K562 (cell line): Measurements from ENCODE around the gene CLCF1. TPM values are rescaled to one million over a fixed set of nuclear protein-coding genes. Genes with fewer than 3 reads are reported as not detected.

Experiments used
- CBFA2T2 ChIP-seq: fragments of 450-650 bp; conservative IDR thresholded peaks from 2 replicates; pipeline ENCODE4 v1.6.1; 2017; ENCODE audit warnings: mild to moderate bottlenecking
- CCAR2 ChIP-seq: fragments of 200-400 bp; formaldehyde crosslinking; IDR thresholded peaks from 2 replicates; pipeline ENCODE4 v1.6.1; 2017; ENCODE audit warnings: mild to moderate bottlenecking, low read depth, low read length
- NCOR1 ChIP-seq: fragments of 450-650 bp; IDR thresholded peaks from 2 replicates; pipeline ENCODE4 v1.6.1; 2016; ENCODE audit warnings: mild to moderate bottlenecking, moderate library complexity
- NFRKB ChIP-seq: fragments of 450-650 bp; IDR thresholded peaks from 2 replicates; pipeline ENCODE4 v1.6.1; 2016; ENCODE audit warnings: low read depth
- PHF21A ChIP-seq: fragments of 450-650 bp; IDR thresholded peaks from 2 replicates; pipeline ENCODE4 v1.6.1; 2017; ENCODE audit warnings: low read depth, borderline replicate concordance
- PRMT5 ChIP-seq: sonication (generic); formaldehyde crosslinking; IDR thresholded peaks from 2 replicates; pipeline ENCODE4 v1.5.0; 2020; ENCODE audit warnings: missing genetic modification reagents
- PTTG1 ChIP-seq: fragments of 450-650 bp; IDR thresholded peaks from 2 replicates; pipeline ENCODE4 v1.6.1; 2016; ENCODE audit warnings: low read depth, mild to moderate bottlenecking, missing genetic modification characterization, missing compliant biosample characterization
- SETDB1 ChIP-seq: IDR thresholded peaks from one replicate; pipeline ENCODE4 v1.6.1; 2012; ENCODE audit warnings: low read length, control low read depth, inconsistent platforms
- TCF3 ChIP-seq: sonication (generic); formaldehyde crosslinking; IDR thresholded peaks from 2 replicates; pipeline ENCODE4 v1.4.0; 2020; ENCODE audit warnings: mild to moderate bottlenecking, missing genetic modification reagents
- ZFP30 ChIP-seq: fragments of 250-450 bp; sonication (Bioruptor Pico); IDR thresholded peaks from 2 replicates; pipeline ENCODE4 v1.8.0; 2022; ENCODE audit warnings: moderate library complexity, mild to moderate bottlenecking, inconsistent platforms, borderline replicate concordance
- ZNF165 ChIP-seq: fragments of 250-450 bp; sonication (Bioruptor Pico); IDR thresholded peaks from 2 replicates; pipeline ENCODE4 v1.4.0; 2020; ENCODE audit warnings: borderline replicate concordance
- ZNF232 ChIP-seq: sonication (generic); formaldehyde crosslinking; IDR thresholded peaks from 2 replicates; pipeline ENCODE4 v1.8.0; 2022; ENCODE audit warnings: mild to moderate bottlenecking, missing genetic modification reagents
- ZNF239 ChIP-seq: fragments of 250-450 bp; sonication (Bioruptor Pico); IDR thresholded peaks from 2 replicates; pipeline ENCODE4 v1.4.0; 2020; ENCODE audit warnings: mild to moderate bottlenecking
- ZNF586 ChIP-seq: fragments of 450-650 bp; formaldehyde crosslinking; conservative IDR thresholded peaks from 2 replicates; pipeline ENCODE4 v1.4.0; 2020; ENCODE audit warnings: mild to moderate bottlenecking, moderate library complexity
- ZNF668 ChIP-seq: fragments of 250-450 bp; sonication (Bioruptor Pico); IDR thresholded peaks from 2 replicates; pipeline ENCODE4 v1.8.0; 2022; ENCODE audit warnings: mild to moderate bottlenecking, inconsistent platforms
- polyA plus RNA-seq, 8 experiments: library from polyadenylated mRNA; depleted of rRNA in 4 of 8; stranded (reverse) in 5 of 8; unstranded in 3 of 8; fragments of >200 nt; fragmentation: Nextera tagmentation in 2 of 8; fragmentation: Illumina TruSeq in 1 of 8; extraction: Ambion mirVana in 2 of 8; extraction: Trizol in 1 of 8; gene quantifications; 2 replicates each; pipeline versions ENCODE4 v1.2.1 to v1.2.3, GENCODE V29; 2011 to 2014; ENCODE audit warnings: inconsistent platforms in 1 of 8, missing spikeins in 1 of 8
- total RNA-seq, 7 experiments: library from RNA; depleted of rRNA in 6 of 7; stranded (reverse); fragments of >200 nt in 6 of 7; fragmentation: Illumina TruSeq in 2 of 7; extraction: Trizol in 2 of 7; gene quantifications; 2 replicates each; pipeline versions ENCODE4 v1.2.1 to v1.2.3, GENCODE V29; 2011 to 2021; ENCODE audit warnings: low replicate concordance in 1 of 7
- TF ChIP-seq, protein P1 (sequence below): sonication (generic); formaldehyde crosslinking; IDR thresholded peaks from 2 replicates; pipeline ENCODE4 v1.8.0; 2022; ENCODE audit warnings: mild to moderate bottlenecking, missing genetic modification reagents
- TF ChIP-seq, protein P2 (sequence below), 2 experiments: fragments of 450-650 bp; IDR thresholded peaks; 2 replicates each; pipeline ENCODE4 v1.6.1; 2016
- TF ChIP-seq, protein P3 (sequence below), 3 experiments: fragments of 200-800 bp in 1 of 3; sonication (Bioruptor generic) in 1 of 3; sonication (generic) in 1 of 3; formaldehyde crosslinking in 1 of 3; IDR thresholded peaks; 2 replicates each; pipeline versions ENCODE4 v1.6.1 to v1.8.0; 2016 to 2022; ENCODE audit warnings: mild to moderate bottlenecking in 2 of 3, missing compliant biosample characterization in 2 of 3, missing genetic modification characterization in 2 of 3, missing genetic modification reagents in 1 of 3
- TF ChIP-seq, protein P4 (sequence below): sonication (generic); formaldehyde crosslinking; IDR thresholded peaks from 2 replicates; pipeline ENCODE4 v1.8.0; 2022; ENCODE audit warnings: missing genetic modification reagents, mild to moderate bottlenecking, borderline replicate concordance
- TF ChIP-seq, protein P5 (sequence below): fragments of 250-450 bp; sonication (Bioruptor Pico); IDR thresholded peaks from 2 replicates; pipeline ENCODE4 v1.5.0; 2021

Gene CLCF1
- total and polyA plus RNA-seq, 9 of the 15 experiments (the other 6 are each of a cell fraction or from before 2014, with no cell fraction given) = 0.49 to 5.8 (median 3.0) TPM

DNA sequence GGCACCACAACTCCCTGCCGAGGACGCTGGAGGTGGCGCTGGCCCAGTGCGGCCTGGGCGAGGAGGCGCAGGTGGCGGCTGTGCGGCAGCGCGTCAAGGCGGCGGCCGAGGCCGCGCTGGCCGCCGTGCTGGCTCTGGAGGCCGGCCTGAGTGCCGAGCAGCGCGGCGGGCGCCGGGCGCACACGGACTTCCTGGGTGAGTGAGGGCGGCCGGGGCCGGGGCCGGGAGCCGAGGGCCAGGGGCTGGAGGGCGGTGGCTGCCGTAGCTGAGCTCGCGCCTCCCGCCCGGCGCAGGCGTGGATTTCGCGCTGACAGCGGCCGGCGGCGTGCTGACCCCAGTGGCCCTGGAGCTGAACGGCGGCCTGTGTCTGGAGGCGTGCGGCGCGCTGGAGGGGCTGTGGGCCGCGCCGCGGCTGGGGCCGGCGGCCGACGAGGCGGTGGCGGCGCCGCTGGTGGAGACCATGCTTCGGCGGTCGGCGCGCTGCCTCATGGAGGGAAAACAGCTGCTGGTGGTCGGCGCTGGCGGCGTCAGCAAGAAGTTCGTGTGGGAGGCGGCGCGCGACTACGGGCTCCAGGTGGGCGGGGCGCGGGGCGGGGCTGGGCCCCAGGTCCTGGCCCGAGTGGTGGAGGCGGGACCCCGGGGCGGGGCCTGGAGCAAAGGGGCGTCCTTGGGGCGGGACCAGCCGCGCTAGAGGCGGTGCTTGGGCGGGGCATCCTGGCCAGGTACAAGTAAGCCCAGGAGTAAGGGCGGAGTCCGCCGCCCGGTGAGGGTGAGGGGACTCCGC lies 47.4 kb upstream of the CLCF1 start (continued):
- TF ChIP-seq, protein P1, sequence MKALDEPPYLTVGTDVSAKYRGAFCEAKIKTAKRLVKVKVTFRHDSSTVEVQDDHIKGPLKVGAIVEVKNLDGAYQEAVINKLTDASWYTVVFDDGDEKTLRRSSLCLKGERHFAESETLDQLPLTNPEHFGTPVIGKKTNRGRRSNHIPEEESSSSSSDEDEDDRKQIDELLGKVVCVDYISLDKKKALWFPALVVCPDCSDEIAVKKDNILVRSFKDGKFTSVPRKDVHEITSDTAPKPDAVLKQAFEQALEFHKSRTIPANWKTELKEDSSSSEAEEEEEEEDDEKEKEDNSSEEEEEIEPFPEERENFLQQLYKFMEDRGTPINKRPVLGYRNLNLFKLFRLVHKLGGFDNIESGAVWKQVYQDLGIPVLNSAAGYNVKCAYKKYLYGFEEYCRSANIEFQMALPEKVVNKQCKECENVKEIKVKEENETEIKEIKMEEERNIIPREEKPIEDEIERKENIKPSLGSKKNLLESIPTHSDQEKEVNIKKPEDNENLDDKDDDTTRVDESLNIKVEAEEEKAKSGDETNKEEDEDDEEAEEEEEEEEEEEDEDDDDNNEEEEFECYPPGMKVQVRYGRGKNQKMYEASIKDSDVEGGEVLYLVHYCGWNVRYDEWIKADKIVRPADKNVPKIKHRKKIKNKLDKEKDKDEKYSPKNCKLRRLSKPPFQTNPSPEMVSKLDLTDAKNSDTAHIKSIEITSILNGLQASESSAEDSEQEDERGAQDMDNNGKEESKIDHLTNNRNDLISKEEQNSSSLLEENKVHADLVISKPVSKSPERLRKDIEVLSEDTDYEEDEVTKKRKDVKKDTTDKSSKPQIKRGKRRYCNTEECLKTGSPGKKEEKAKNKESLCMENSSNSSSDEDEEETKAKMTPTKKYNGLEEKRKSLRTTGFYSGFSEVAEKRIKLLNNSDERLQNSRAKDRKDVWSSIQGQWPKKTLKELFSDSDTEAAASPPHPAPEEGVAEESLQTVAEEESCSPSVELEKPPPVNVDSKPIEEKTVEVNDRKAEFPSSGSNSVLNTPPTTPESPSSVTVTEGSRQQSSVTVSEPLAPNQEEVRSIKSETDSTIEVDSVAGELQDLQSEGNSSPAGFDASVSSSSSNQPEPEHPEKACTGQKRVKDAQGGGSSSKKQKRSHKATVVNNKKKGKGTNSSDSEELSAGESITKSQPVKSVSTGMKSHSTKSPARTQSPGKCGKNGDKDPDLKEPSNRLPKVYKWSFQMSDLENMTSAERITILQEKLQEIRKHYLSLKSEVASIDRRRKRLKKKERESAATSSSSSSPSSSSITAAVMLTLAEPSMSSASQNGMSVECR (CRISPR knock-in tag) = peak; percentile 87; the same call in 1 of the 2 replicates
- TF ChIP-seq ZNF586 (CRISPR knock-in tag) (no peak), NCOR1 (no peak), ZNF232 (CRISPR knock-in tag) (no peak), ZNF239 (no peak), ZNF668 (no peak), PRMT5 (CRISPR knock-in tag) (no peak), CCAR2 (no peak), PTTG1 (tag) (no peak), ZNF165 (no peak), SETDB1 (no peak), ZFP30 (CRISPR knock-in tag) (no peak), PHF21A (no peak), CBFA2T2 (no peak), TCF3 (CRISPR knock-in tag) (no peak), NFRKB (no peak)
- TF ChIP-seq, protein P2, sequence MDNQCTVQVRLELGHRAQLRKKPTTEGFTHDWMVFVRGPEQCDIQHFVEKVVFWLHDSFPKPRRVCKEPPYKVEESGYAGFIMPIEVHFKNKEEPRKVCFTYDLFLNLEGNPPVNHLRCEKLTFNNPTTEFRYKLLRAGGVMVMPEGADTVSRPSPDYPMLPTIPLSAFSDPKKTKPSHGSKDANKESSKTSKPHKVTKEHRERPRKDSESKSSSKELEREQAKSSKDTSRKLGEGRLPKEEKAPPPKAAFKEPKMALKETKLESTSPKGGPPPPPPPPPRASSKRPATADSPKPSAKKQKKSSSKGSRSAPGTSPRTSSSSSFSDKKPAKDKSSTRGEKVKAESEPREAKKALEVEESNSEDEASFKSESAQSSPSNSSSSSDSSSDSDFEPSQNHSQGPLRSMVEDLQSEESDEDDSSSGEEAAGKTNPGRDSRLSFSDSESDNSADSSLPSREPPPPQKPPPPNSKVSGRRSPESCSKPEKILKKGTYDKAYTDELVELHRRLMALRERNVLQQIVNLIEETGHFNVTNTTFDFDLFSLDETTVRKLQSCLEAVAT (IDR thresholded peaks at IDR 0.05) = no peak
- TF ChIP-seq, protein P3, sequence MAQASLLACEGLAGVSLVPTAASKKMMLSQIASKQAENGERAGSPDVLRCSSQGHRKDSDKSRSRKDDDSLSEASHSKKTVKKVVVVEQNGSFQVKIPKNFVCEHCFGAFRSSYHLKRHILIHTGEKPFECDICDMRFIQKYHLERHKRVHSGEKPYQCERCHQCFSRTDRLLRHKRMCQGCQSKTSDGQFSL (CRISPR knock-in tag; IDR thresholded peaks at IDR 0.05) = no peak; the same call in 1 of the 2 replicates
- TF ChIP-seq, protein P3 (tag; IDR thresholded peaks at IDR 0.05) = no peak
- TF ChIP-seq, protein P4, sequence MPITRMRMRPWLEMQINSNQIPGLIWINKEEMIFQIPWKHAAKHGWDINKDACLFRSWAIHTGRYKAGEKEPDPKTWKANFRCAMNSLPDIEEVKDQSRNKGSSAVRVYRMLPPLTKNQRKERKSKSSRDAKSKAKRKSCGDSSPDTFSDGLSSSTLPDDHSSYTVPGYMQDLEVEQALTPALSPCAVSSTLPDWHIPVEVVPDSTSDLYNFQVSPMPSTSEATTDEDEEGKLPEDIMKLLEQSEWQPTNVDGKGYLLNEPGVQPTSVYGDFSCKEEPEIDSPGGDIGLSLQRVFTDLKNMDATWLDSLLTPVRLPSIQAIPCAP = no peak
- TF ChIP-seq, protein P5, sequence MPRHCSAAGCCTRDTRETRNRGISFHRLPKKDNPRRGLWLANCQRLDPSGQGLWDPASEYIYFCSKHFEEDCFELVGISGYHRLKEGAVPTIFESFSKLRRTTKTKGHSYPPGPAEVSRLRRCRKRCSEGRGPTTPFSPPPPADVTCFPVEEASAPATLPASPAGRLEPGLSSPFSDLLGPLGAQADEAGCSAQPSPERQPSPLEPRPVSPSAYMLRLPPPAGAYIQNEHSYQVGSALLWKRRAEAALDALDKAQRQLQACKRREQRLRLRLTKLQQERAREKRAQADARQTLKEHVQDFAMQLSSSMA (CRISPR knock-in tag) = no peak
